GM12878 (cell line): ENCODE data around the gene ASTL. TPM values are rescaled to one million over a fixed set of nuclear protein-coding genes. Genes with fewer than 3 reads are reported as not detected.
A peak's percentile ranks its signal among the peaks of the same experiment; 100 is the strongest.

Source experiments
- ATAC-seq: fragments of 200-7000 bp; cut with Tn5 transposase; 3 replicates; pipeline ENCODE4 v1.9.1; 2020; ENCODE audit warnings: mild to moderate bottlenecking, moderate library complexity
- BruUV-seq: library from RNA; stranded (reverse); fragments of 400-500 nt; replicated peaks from 2 replicates; lab custom pipeline; 2021; lab: Mats Ljungman, UMichigan
- CTCF ChIA-PET: fragments of 300-600 bp; sonication (Branson Sonifier 250); formaldehyde crosslinking; extraction: SDS; loops from one replicate; lab custom pipeline; 2021; ENCODE audit warnings: inconsistent platforms; lab: Yijun Ruan, JAX
- POLR2A ChIA-PET: fragments of 350-600 bp; formaldehyde crosslinking; extraction: SDS; loops from one replicate; lab custom pipeline; 2021; ENCODE audit warnings: inconsistent platforms; lab: Charles Lee
- RAD21 ChIA-PET: fragments of 300-600 bp; sonication (Branson Sonifier 250); formaldehyde crosslinking; loops from one replicate; lab custom pipeline; 2023; ENCODE audit warnings: antibody characterized with exemption; ENCODE audit not compliant: unreplicated experiment; lab: Charles Lee
- SMC1A ChIA-PET: fragments of 300-600 bp; sonication (Branson Sonifier 250); formaldehyde crosslinking; loops from one replicate; lab custom pipeline; 2023; ENCODE audit not compliant: unreplicated experiment, uncharacterized antibody; lab: Charles Lee
- DNase-seq: peaks from one replicate; pipeline ENCODE4 v3.0.0-alpha.2; 2011; ENCODE audit warnings: low read depth, low spot score
- FAIRE-seq: peaks from 3 replicates; lab custom pipeline; 2011; peaks lifted over from hg19 to GRCh38; lab: Jason Lieb, UNC
- H2AFZ ChIP-seq: 2 replicates; pipeline ENCODE4 v1.6.0; 2011; ENCODE audit warnings: low read depth, low read length, control low read depth; ENCODE audit not compliant: control insufficient read depth
- H3K27ac ChIP-seq: 2 replicates; pipeline ENCODE4 v1.5.1; 2011; ENCODE audit warnings: control low read depth; ENCODE audit not compliant: control insufficient read depth, insufficient read depth
- H3K27me3 ChIP-seq, 2 experiments: replicated peaks in 1 of 2; 2 replicates each; pipeline versions ENCODE4 v1.6.0 to v1.6.1; 2011; ENCODE audit warnings: low read length in 1 of 2; ENCODE audit not compliant: control insufficient read depth in 2 of 2, insufficient read depth in 2 of 2
- H3K36me3 ChIP-seq, 2 experiments: 2 replicates each; pipeline ENCODE4 v1.5.1; 2011; ENCODE audit warnings: low read length in 1 of 2; ENCODE audit not compliant: control insufficient read depth in 2 of 2, insufficient read depth in 2 of 2
- H3K4me1 ChIP-seq: 2 replicates; pipeline ENCODE4 v1.6.1; 2011; ENCODE audit warnings: mild to moderate bottlenecking, low read length, moderate library complexity, mixed read lengths; ENCODE audit not compliant: control insufficient read depth, insufficient read depth
- H3K4me2 ChIP-seq: 2 replicates; pipeline ENCODE4 v1.6.0; 2011; ENCODE audit warnings: control low read depth; ENCODE audit not compliant: control insufficient read depth, insufficient read depth
- H3K4me3 ChIP-seq: fragments of 200-600 bp; sonication (generic); 2 replicates; pipeline ENCODE4 v1.5.1; 2016
- H3K79me2 ChIP-seq: 2 replicates; pipeline ENCODE4 v1.6.0; 2011; ENCODE audit warnings: low read length; ENCODE audit not compliant: control insufficient read depth, insufficient read depth
- H3K9ac ChIP-seq: 2 replicates; pipeline ENCODE4 v1.8.0; 2011; ENCODE audit warnings: low read length, control low read depth, mixed read lengths; ENCODE audit not compliant: control insufficient read depth, insufficient read depth
- H3K9me3 ChIP-seq: replicated peaks from 3 replicates; pipeline ENCODE4 v1.5.1; 2011; ENCODE audit warnings: mild to moderate bottlenecking, low read length; ENCODE audit not compliant: control insufficient read depth, insufficient read depth
- H4K20me1 ChIP-seq: 2 replicates; pipeline ENCODE4 v1.6.0; 2011; ENCODE audit not compliant: control insufficient read depth, insufficient read depth
- CREB1 ChIP-seq: IDR thresholded peaks from 2 replicates; pipeline ENCODE4 v1.6.1; 2012; ENCODE audit warnings: low read depth, mild to moderate bottlenecking, inconsistent platforms
- POLR2A ChIP-seq: IDR thresholded peaks from 2 replicates; pipeline ENCODE4 v1.6.1; 2011; ENCODE audit warnings: low read depth, mild to moderate bottlenecking, low read length
- POLR2AphosphoS5 ChIP-seq: IDR thresholded peaks from 2 replicates; pipeline ENCODE4 v1.6.1; 2011; ENCODE audit warnings: mild to moderate bottlenecking, low read length, inconsistent platforms
- ZNF217 ChIP-seq: fragments of 450-650 bp; IDR thresholded peaks from 2 replicates; pipeline ENCODE4 v1.6.1; 2017; ENCODE audit warnings: antibody characterized with exemption, mild to moderate bottlenecking
- WGBS: methylation state at CpG from one replicate; pipeline ENCODE4 v1.1.6; 2016; ENCODE audit warnings: low lambda C conversion rate; ENCODE audit not compliant: insufficient replicate concordance, insufficient coverage; ENCODE audit errors: missing lambda C conversion rate; 5-methylcytosine and 5-hydroxymethylcytosine counted together
- in situ Hi-C: fragments of 300-500 bp; cut with MboI; formaldehyde crosslinking; loops from 9 replicates; pipeline ENCODE4 v1.14.3; 2018; ENCODE audit warnings: mixed read lengths
- intact Hi-C: fragments of 100-400 bp; cut with micrococcal nuclease; formaldehyde crosslinking; loops from one replicate; pipeline ENCODE4 v1.14.2; 2022; ENCODE audit not compliant: unreplicated experiment
- polyA plus RNA-seq, 11 experiments: library from polyadenylated mRNA; depleted of rRNA in 4 of 11; unstranded in 6 of 11; stranded (reverse) in 5 of 11; fragments of >200 nt; fragmentation: Nextera tagmentation in 4 of 11; fragmentation: Illumina TruSeq in 1 of 11; extraction: Ambion mirVana in 4 of 11; extraction: Trizol in 1 of 11; gene quantifications; 1 replicate in 1 of 11; 2 replicates in 10 of 11; pipeline versions ENCODE4 v1.2.1 to v1.2.3, GENCODE V29; 2011 to 2016; ENCODE audit warnings: inconsistent platforms in 2 of 11, missing spikeins in 2 of 11, low read depth in 1 of 11
- total RNA-seq, 4 experiments: library from RNA; depleted of rRNA in 3 of 4; stranded (reverse); fragments of >200 nt in 3 of 4; fragmentation: Illumina TruSeq in 1 of 4; extraction: Trizol in 1 of 4; gene quantifications; 2 replicates each; pipeline versions ENCODE4 v1.2.1 to v1.2.3, GENCODE V29; 2013 to 2021

ASTL gene
- total and polyA plus RNA-seq, 10 of the 15 experiments (the other 5 are each of a cell fraction or from before 2014, with no cell fraction given) = 0.18 to 1.0 (median 0.38) TPM; not detected in 4

- POLR2A ChIA-PET = interaction anchor here (1.1 kb wide), 1 partner anchor 44 kb away, joined by 3 read pairs; no protein-coding TSS in a partner anchor
- Histone ChIP-seq H3K27ac (no peak overlapping the region), H3K4me2 (no peak overlapping the region), H3K9me3 (no peaks in the 10 kb centered on the region), H2AFZ (no peak overlapping the region)
- no TSS peak for BruUV-seq
- CTCF ChIA-PET = interaction anchor here (1.0 to 2.6 kb wide), 8 partner anchors 8 to 138 kb away, joined by 3 to 22 read pairs (median 6); partner anchors contain the start of gene ASTL
- WGBS = 86% methylated on average over 4 of the region's 4 CpGs
- no peak for FAIRE-seq
- in situ Hi-C loops (no loop called here), intact Hi-C loops (no loop called here)
- TF ChIP-seq POLR2AphosphoS5 (peak; percentile 54), CREB1 (no peak)
- TF ChIP-seq, all 136 proteins: peak for 1
- SMC1A ChIA-PET = interaction anchor here (0.7 to 2.1 kb wide), 5 partner anchors 13 to 71 kb away, joined by 3 to 15 read pairs (median 4); partner anchors contain the start of gene ADRA2B
- RAD21 ChIA-PET = interaction anchor here (0.7 to 2.3 kb wide), 3 partner anchors 8 to 55 kb away, joined by 3 to 17 read pairs (median 3); partner anchors contain the start of gene ASTL
- Histone ChIP-seq H3K79me2 (no peaks in the 10 kb centered on the region), H3K27me3 (no peaks in the 10 kb centered on the region), H3K9ac (no peak overlapping the region), H3K4me1 (peaks cover 10% of the 10 kb centered on the region), H3K36me3 (no peaks in the 10 kb centered on the region), H4K20me1 (no peaks in the 10 kb centered on the region), H3K4me3 (no peak overlapping the region)
- DNase-seq (no peak), ATAC-seq (no peak)
Observed at GRCh38 chr2:96130483-96130882, 7.8 kb downstream of the ASTL start.

DNA sequence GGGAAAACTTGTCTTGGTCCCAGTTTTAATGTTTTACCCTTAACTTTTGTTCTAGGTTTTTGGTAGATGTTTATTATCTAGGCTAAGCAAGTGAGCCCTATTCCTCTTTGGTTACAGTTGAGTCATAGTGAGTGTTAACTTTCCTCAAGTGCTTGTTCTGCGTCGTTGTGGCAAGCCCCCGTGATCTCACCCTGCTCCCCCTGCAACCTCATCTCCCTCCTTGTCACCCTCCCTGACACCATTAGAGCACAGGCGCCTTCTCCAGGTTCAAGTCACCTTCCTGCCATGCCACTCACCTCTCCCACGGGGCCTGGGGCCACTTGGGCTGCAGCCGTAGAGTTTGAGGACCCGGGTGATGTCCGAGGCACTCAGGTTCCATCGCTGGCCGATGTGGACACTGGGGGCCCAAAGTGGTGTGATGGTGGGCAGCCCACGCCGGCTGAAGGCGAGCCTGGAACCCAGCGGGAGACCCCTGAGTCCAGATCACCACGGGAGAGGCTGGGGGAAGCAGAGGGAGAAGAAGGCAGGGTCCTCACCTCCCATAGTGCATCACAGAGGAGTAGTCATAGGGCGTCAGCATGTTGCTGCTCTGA is 8.7 kb downstream of the ASTL start:
- Histone ChIP-seq H3K36me3 (no peaks in the 10 kb centered on the region), H2AFZ (no peak overlapping the region), H3K9me3 (no peaks in the 10 kb centered on the region), H4K20me1 (no peaks in the 10 kb centered on the region), H3K4me1 (peaks cover 10% of the 10 kb centered on the region), H3K27ac (no peak overlapping the region), H3K4me3 (no peak overlapping the region), H3K79me2 (no peaks in the 10 kb centered on the region), H3K9ac (no peak overlapping the region), H3K27me3 (no peaks in the 10 kb centered on the region), H3K4me2 (no peak overlapping the region)
- no peak for DNase-seq
- no TSS peak for BruUV-seq
- SMC1A ChIA-PET = interaction anchor here (0.6 to 2.1 kb wide), 3 partner anchors 9 to 379 kb away, joined by 3 to 15 read pairs (median 3); partner anchors contain the start of gene ASTL
- CTCF ChIA-PET = interaction anchor here (1.1 to 2.6 kb wide), 5 partner anchors 9 to 51 kb away, joined by 4 to 22 read pairs (median 9); partner anchors contain the start of gene ASTL
- RAD21 ChIA-PET = interaction anchor here (0.6 to 2.3 kb wide), 3 partner anchors 9 to 45 kb away, joined by 3 to 17 read pairs (median 3); partner anchors contain the start of gene ASTL
- in situ Hi-C loops = no loop called here
- FAIRE-seq = no peak
- WGBS = 55% methylated on average over 16 of the region's 16 CpGs
- TF ChIP-seq POLR2A = 0 out of 2 replicates have a peak, but pooled peaks have one; percentile 5
- TF ChIP-seq ZNF217 = no peak
- intact Hi-C loops = no loop called here
- no peak for ATAC-seq
- POLR2A ChIA-PET = no interaction called here
